HCT116 (cell line): ENCODE data around the gene TGFBR3. TPM values are rescaled to one million over a fixed set of nuclear protein-coding genes. Genes with fewer than 3 reads are reported as not detected.

ENCODE experiments used
- ATAC-seq: fragments of 200-7000 bp; cut with Tn5 transposase; 2 replicates; pipeline ENCODE4 v1.9.1; 2020; ENCODE audit warnings: mild to moderate bottlenecking, moderate library complexity
- BruUV-seq: library from RNA; stranded (reverse); fragments of 400-500 nt; replicated peaks from 2 replicates; lab custom pipeline; 2021; lab: Mats Ljungman, UMichigan
- CTCF ChIA-PET: fragments of 300-600 bp; sonication (Branson Sonifier 250); formaldehyde crosslinking; loops from one replicate; lab custom pipeline; 2021; ENCODE audit warnings: antibody characterized with exemption; lab: Charles Lee
- POLR2A ChIA-PET: fragments of 300-600, 350-600 bp; sonication (Branson Sonifier 250); formaldehyde crosslinking; loops from one replicate; lab custom pipeline; 2021; ENCODE audit warnings: antibody characterized with exemption; lab: Charles Lee
- RAD21 ChIA-PET, 2 experiments: fragments of 300-600 bp; sonication (Branson Sonifier 250); formaldehyde crosslinking; loops; one replicate each; lab custom pipeline; 2023; ENCODE audit warnings: low total read pairs in 2 of 2; ENCODE audit not compliant: uncharacterized antibody in 2 of 2, unreplicated experiment in 2 of 2, low non-redundant PET in 1 of 2; lab: Charles Lee
- DNase-seq: peaks from one replicate; pipeline ENCODE4 v3.0.0-alpha.2; 2010; ENCODE audit warnings: low read depth, low spot score
- H2AFZ ChIP-seq: fragments of 200-600 bp; shearing (Covaris generic), sonication (generic); 2 replicates; pipeline ENCODE4 v1.6.1; 2017; ENCODE audit warnings: low read depth, mixed run types, mixed read lengths, antibody characterized with exemption, low read length; ENCODE audit not compliant: poor library complexity, severe bottlenecking
- H3K27ac ChIP-seq: 2 replicates; pipeline ENCODE4 v1.5.1; 2012; ENCODE audit warnings: low read depth, low read length
- H3K27me3 ChIP-seq: fragments of 200-600 bp; sonication (generic); 2 replicates; pipeline ENCODE4 v1.6.1; 2016; ENCODE audit warnings: mixed run types, low read length, mixed read lengths; ENCODE audit not compliant: insufficient read depth
- H3K36me3 ChIP-seq, 2 experiments: fragments of 200-500 bp in 1 of 2; fragments of 200-600 bp in 1 of 2; sonication (Bioruptor generic) in 1 of 2; sonication (generic) in 1 of 2; 2 replicates each; pipeline versions ENCODE4 v1.5.1 to v1.6.1; 2014 to 2016; ENCODE audit warnings: low read length in 2 of 2, inconsistent platforms in 1 of 2, mixed read lengths in 1 of 2, mixed run types in 1 of 2; ENCODE audit not compliant: insufficient read depth in 2 of 2, control insufficient read depth in 1 of 2
- H3K4me1 ChIP-seq, 2 experiments: fragments of 200-600 bp in 1 of 2; sonication (generic) in 1 of 2; 2 replicates each; pipeline versions ENCODE4 v1.5.1 to v1.6.1; 2012 to 2017; ENCODE audit warnings: low read length in 2 of 2, inconsistent platforms in 1 of 2, mild to moderate bottlenecking in 1 of 2, mixed read lengths in 1 of 2, mixed run types in 1 of 2, moderate library complexity in 1 of 2; ENCODE audit not compliant: insufficient read depth in 2 of 2, control insufficient read depth in 1 of 2
- H3K4me2 ChIP-seq: fragments of 200-600 bp; sonication (generic); 2 replicates; pipeline ENCODE4 v1.6.1; 2017; ENCODE audit warnings: mixed run types, low read length, mixed read lengths
- H3K4me3 ChIP-seq, 2 experiments: fragments of 200-600 bp in 1 of 2; sonication (generic) in 1 of 2; replicated peaks in 1 of 2; 2 replicates each; pipeline ENCODE4 v1.5.1; 2011 to 2016; ENCODE audit warnings: low read length in 2 of 2, control low read depth in 1 of 2, low read depth in 1 of 2, mild to moderate bottlenecking in 1 of 2, mixed read lengths in 1 of 2, mixed run types in 1 of 2
- H3K79me2 ChIP-seq: fragments of 200-600 bp; sonication (generic); 2 replicates; pipeline ENCODE4 v1.6.1; 2017; ENCODE audit warnings: mild to moderate bottlenecking, mixed run types, low read length, moderate library complexity, mixed read lengths; ENCODE audit not compliant: insufficient read depth
- H3K9ac ChIP-seq: fragments of 200-600 bp; sonication (generic); 2 replicates; pipeline ENCODE4 v1.6.1; 2016; ENCODE audit warnings: low read length, mixed read lengths
- H3K9me2 ChIP-seq: fragments of 200-600 bp; sonication (generic), shearing (Covaris generic); 2 replicates; pipeline ENCODE4 v1.6.1; 2017; ENCODE audit warnings: mixed run types, mild to moderate bottlenecking, moderate library complexity; ENCODE audit not compliant: insufficient read depth
- H3K9me3 ChIP-seq, 2 experiments: fragments of 200-500 bp in 1 of 2; fragments of 200-600 bp in 1 of 2; sonication (Bioruptor generic) in 1 of 2; sonication (generic) in 1 of 2; 2 replicates each; pipeline ENCODE4 v1.6.1; 2014 to 2017; ENCODE audit warnings: low read length in 2 of 2, mixed read lengths in 2 of 2, inconsistent platforms in 1 of 2, low read depth in 1 of 2, mild to moderate bottlenecking in 1 of 2, mixed run types in 1 of 2, moderate library complexity in 1 of 2; ENCODE audit not compliant: control insufficient read depth in 1 of 2, insufficient read depth in 1 of 2
- H4K20me1 ChIP-seq: fragments of 200-600 bp; sonication (generic), shearing (Covaris generic); 2 replicates; pipeline ENCODE4 v1.6.1; 2017; ENCODE audit warnings: mixed run types, mild to moderate bottlenecking, moderate library complexity; ENCODE audit not compliant: insufficient read depth
- CBX3 ChIP-seq: IDR thresholded peaks from 2 replicates; pipeline ENCODE4 v1.6.1; 2012; ENCODE audit warnings: low read depth
- EZH2phosphoT487 ChIP-seq: fragments of 200-600 bp; IDR thresholded peaks from 2 replicates; pipeline ENCODE4 v1.6.1; 2018; ENCODE audit warnings: antibody characterized with exemption, borderline replicate concordance
- JUND ChIP-seq: IDR thresholded peaks from 2 replicates; pipeline ENCODE4 v1.6.1; 2012
- POLR2A ChIP-seq: IDR thresholded peaks from 2 replicates; pipeline ENCODE4 v1.7.0; 2011; ENCODE audit warnings: borderline replicate concordance; ENCODE audit not compliant: insufficient read depth, insufficient read length; ENCODE audit errors: extremely low read depth
- SP1 ChIP-seq: IDR thresholded peaks from 2 replicates; pipeline ENCODE4 v1.6.1; 2012; ENCODE audit warnings: low read depth
- SRF ChIP-seq: IDR thresholded peaks from 2 replicates; pipeline ENCODE4 v1.6.1; 2012; ENCODE audit warnings: low read depth
- YY1 ChIP-seq: IDR thresholded peaks from 2 replicates; pipeline ENCODE4 v1.6.1; 2011; ENCODE audit warnings: low read length, low read depth, moderate library complexity, mild to moderate bottlenecking; ENCODE audit not compliant: insufficient replicate concordance; ENCODE audit errors: extremely low read depth
- intact Hi-C: fragments of 100-400 bp; cut with micrococcal nuclease; formaldehyde crosslinking; loops from 2 replicates; pipeline ENCODE4 v1.10.0; 2022
- total RNA-seq: library from RNA; stranded (reverse); gene quantifications from one replicate; pipeline ENCODE4 v1.2.1, GENCODE V29; 2021; ENCODE audit not compliant: unreplicated experiment
- TF ChIP-seq, protein P1 (sequence below), 3 experiments: fragments of 200-600 bp in 1 of 3; sonication (generic) in 1 of 3; IDR thresholded peaks in 2 of 3; conservative IDR thresholded peaks in 1 of 3; 2 replicates each; pipeline ENCODE4 v1.5.1; 2012 to 2017; ENCODE audit warnings: low read depth in 2 of 3, low read length in 2 of 3, antibody characterized with exemption in 1 of 3, borderline replicate concordance in 1 of 3, control low read depth in 1 of 3, mild to moderate bottlenecking in 1 of 3, mixed read lengths in 1 of 3, mixed run types in 1 of 3, moderate library complexity in 1 of 3; ENCODE audit not compliant: insufficient read depth in 1 of 3
- TF ChIP-seq, protein P2 (sequence below): IDR thresholded peaks from 2 replicates; pipeline ENCODE4 v1.6.1; 2012

The TGFBR3 gene
- total RNA-seq, 1 experiment from 2014 or later = 7.1 TPM

GRCh38 chr1:91732291-91733107 is 153.5 kb downstream of the TGFBR3 start (continued):
- TF ChIP-seq, protein P1, sequence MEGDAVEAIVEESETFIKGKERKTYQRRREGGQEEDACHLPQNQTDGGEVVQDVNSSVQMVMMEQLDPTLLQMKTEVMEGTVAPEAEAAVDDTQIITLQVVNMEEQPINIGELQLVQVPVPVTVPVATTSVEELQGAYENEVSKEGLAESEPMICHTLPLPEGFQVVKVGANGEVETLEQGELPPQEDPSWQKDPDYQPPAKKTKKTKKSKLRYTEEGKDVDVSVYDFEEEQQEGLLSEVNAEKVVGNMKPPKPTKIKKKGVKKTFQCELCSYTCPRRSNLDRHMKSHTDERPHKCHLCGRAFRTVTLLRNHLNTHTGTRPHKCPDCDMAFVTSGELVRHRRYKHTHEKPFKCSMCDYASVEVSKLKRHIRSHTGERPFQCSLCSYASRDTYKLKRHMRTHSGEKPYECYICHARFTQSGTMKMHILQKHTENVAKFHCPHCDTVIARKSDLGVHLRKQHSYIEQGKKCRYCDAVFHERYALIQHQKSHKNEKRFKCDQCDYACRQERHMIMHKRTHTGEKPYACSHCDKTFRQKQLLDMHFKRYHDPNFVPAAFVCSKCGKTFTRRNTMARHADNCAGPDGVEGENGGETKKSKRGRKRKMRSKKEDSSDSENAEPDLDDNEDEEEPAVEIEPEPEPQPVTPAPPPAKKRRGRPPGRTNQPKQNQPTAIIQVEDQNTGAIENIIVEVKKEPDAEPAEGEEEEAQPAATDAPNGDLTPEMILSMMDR (IDR thresholded peaks at IDR 0.05 in 2 of 3, conservative IDR thresholded peaks at IDR 0.05 in 1 of 3; ENCODE audit: borderline replicate concordance in 1 of 3, insufficient read depth in 1 of 3, low read depth in 2 of 3, low read length in 2 of 3) = no peak
- peak; percentile 83 for TF ChIP-seq SP1
- TF ChIP-seq POLR2A = no peak
- TF ChIP-seq, protein P2, sequence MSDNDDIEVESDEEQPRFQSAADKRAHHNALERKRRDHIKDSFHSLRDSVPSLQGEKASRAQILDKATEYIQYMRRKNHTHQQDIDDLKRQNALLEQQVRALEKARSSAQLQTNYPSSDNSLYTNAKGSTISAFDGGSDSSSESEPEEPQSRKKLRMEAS = peak; percentile 83
- TF ChIP-seq CBX3 = peak; percentile 82

DNA sequence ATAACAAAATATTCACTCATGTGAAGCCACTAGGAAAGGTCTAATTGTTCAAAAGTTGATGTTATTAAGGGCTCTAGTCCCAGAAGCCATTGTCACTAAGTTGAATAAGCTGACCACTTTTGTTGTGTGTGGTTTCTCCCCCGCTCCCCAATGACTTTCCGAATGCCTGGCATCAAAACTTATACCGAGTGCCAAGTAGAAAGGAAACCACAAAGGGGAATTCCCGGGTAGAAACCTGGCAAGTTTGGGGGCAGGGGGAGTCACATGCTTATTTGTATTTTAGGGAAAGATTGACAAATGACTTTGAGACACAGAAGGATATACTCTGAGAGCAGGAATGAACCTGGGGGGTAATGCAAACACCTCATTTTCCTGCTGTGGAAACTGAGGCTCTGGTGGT is 154.1 kb downstream of the TGFBR3 start:
- no peak overlapping the region for H3K4me3 ChIP-seq
- H3K27me3 ChIP-seq = no peaks in the 10 kb centered on the region
- DNase-seq (no peak), ATAC-seq (no peak)
- H3K9ac ChIP-seq = no peak overlapping the region
- H3K27ac ChIP-seq = peak overlapping the region; percentile 62; the same call in 1 of the 2 replicates
- H3K9me3 ChIP-seq = no peaks in the 10 kb centered on the region
- H2AFZ ChIP-seq = no peak overlapping the region
- ChIA-PET CTCF (no interaction called here), RAD21 (no interaction called here), POLR2A (no interaction called here)
- H3K36me3 ChIP-seq = no peaks in the 10 kb centered on the region
- peaks cover 51 to 56% of the 10 kb centered on the region in 2 experiments for H3K4me1 ChIP-seq
- H3K79me2 ChIP-seq = no peaks in the 10 kb centered on the region
- TF ChIP-seq EZH2phosphoT487 (no peak), SRF (no peak), YY1 (no peak), JUND (no peak)
- BruUV-seq = no TSS peak
- no peaks in the 10 kb centered on the region for H3K9me2 ChIP-seq
- no peaks in the 10 kb centered on the region for H4K20me1 ChIP-seq
- peak overlapping the region; percentile 74 for H3K4me2 ChIP-seq
- intact Hi-C loops = loop anchor here (10.0 kb wide), 1 partner anchor 153 kb away; the partner anchor contains the start of gene TGFBR3
